ENCODE data around the gene ZNF512B. TPM values are rescaled to one million over a fixed set of nuclear protein-coding genes. Genes with fewer than 3 reads are reported as not detected.

The ZNF512B gene
- total and polyA plus RNA-seq, 2 donors (not counting 1 experiment from before 2014, with no cell fraction given) = 8.8 to 10.5 TPM

DNA sequence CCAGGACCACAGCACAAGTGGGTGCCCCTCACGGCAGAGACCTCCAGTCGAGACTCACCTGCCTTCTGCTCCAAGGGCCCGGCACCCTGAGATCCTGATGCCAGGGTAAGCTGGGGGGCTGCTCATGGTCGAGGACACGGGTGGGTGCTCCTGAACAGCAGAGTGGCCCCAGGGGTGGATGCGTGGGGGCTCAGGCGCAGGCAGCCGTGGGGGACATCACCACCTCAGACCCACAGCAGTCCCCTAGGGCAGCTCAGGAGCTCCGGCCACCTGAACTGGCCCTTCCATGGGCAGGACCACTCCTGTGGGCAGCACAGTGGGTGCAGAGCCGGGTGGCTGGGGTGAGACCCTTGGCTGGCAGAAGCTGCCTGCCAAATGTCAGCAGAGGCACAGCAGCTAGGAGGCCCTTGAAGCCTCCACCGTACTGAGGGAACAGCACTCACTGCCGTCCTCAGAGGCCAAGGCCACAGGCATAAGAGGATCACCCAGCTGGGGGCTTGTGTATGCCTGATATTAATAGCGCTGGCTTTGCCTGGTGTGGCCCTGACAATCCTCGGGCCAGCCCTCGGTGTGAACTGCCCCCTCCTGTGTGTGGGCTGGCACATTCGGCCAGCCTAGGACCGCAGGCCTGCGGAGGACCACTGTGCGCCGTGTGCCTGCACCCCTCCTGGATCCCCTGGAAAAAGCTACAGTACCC lies 18.9 kb downstream of the ZNF512B start:
- intact Hi-C loops (cut with micrococcal nuclease) = no loop called here
- no peaks in the 10 kb centered on the region for H3K27me3 ChIP-seq (replicated peaks in 1 of 4; ENCODE audit: control extremely low read depth in 1 of 4, control insufficient read depth in 3 of 4, insufficient read depth in 4 of 4, low read length in 3 of 4)
- Mint-ChIP-seq H3K4me3 (peak overlapping the region; percentile 44), H3K4me1 (peaks cover 66% of the 10 kb centered on the region), H3K9me3 (ENCODE audit: insufficient read depth) (no peaks in the 10 kb centered on the region), H3K27me3 (no peaks in the 10 kb centered on the region), H3K27ac (peak overlapping the region; percentile 74)
- H3K36me3 ChIP-seq (replicated peaks in 1 of 2; ENCODE audit: control extremely low read depth in 1 of 2, control insufficient read depth in 1 of 2, extremely low read depth in 1 of 2, insufficient read depth in 2 of 2, low read length in 1 of 2) = peaks cover 0 to 4% of the 10 kb centered on the region in 2 experiments
- no peak overlapping the region for H2AFZ ChIP-seq (ENCODE audit: insufficient read depth, low read depth, low read length, poor library complexity, severe bottlenecking)
- H4K20me1 ChIP-seq (ENCODE audit: control insufficient read depth, insufficient read depth, low read length, poor library complexity, severe bottlenecking) = peaks cover 96% of the 10 kb centered on the region
- no peak overlapping the region for H3K4me3 ChIP-seq (ENCODE audit: control extremely low read depth in 1 of 5, extremely low read depth in 1 of 5, insufficient read depth in 1 of 5, low read depth in 2 of 5, low read length in 4 of 5)
- 92% methylated on average over 19 of the region's 20 CpGs for WGBS (ENCODE audit: insufficient coverage)
- H3K9ac ChIP-seq (ENCODE audit: low read length) = no peak overlapping the region
- no peak for ATAC-seq (ENCODE audit: low read depth)
- ChIA-PET CTCF (no interaction called here), POLR2A (interaction anchor here (1.0 kb wide), 1 partner anchor 86 kb away, joined by 3 read pairs; the partner anchor contains the start of gene TPD52L2)
- peaks cover 71 to 78% of the 10 kb centered on the region in 2 donors for H3K4me1 ChIP-seq (ENCODE audit: control insufficient read depth in 2 of 2, insufficient read depth in 2 of 2, low read length in 2 of 2)
- H3K9me3 ChIP-seq (ENCODE audit: control extremely low read depth in 1 of 3, control insufficient read depth in 2 of 3, insufficient read depth in 1 of 3, low read length in 2 of 3) = no peaks in the 10 kb centered on the region
- TF ChIP-seq, protein P1, sequence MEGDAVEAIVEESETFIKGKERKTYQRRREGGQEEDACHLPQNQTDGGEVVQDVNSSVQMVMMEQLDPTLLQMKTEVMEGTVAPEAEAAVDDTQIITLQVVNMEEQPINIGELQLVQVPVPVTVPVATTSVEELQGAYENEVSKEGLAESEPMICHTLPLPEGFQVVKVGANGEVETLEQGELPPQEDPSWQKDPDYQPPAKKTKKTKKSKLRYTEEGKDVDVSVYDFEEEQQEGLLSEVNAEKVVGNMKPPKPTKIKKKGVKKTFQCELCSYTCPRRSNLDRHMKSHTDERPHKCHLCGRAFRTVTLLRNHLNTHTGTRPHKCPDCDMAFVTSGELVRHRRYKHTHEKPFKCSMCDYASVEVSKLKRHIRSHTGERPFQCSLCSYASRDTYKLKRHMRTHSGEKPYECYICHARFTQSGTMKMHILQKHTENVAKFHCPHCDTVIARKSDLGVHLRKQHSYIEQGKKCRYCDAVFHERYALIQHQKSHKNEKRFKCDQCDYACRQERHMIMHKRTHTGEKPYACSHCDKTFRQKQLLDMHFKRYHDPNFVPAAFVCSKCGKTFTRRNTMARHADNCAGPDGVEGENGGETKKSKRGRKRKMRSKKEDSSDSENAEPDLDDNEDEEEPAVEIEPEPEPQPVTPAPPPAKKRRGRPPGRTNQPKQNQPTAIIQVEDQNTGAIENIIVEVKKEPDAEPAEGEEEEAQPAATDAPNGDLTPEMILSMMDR (IDR thresholded peaks at IDR 0.05) = no peak
- no peak for TF ChIP-seq EZH2 (IDR thresholded peaks at IDR 0.05; ENCODE audit: borderline replicate concordance, insufficient read depth, low read depth, low read length, poor library complexity, severe bottlenecking)
- H3K4me2 ChIP-seq (replicated peaks; ENCODE audit: low read depth, low read length, poor library complexity, severe bottlenecking) = peak overlapping the region; percentile 58
- H3K79me2 ChIP-seq (ENCODE audit: control insufficient read depth, insufficient read depth, low read length) = peaks cover 99% of the 10 kb centered on the region
- no peak for DNase-seq
- H3K27ac ChIP-seq (ENCODE audit: low read length in 2 of 2) = peak overlapping the region in 1 of 2 donors; percentile 46

Data from B cell (primary cell).